GM19035 (cell line): ENCODE results near the gene EPOP.

Source experiments
- ATAC-seq: cut with Tn5 transposase; IDR thresholded peaks from one replicate; pipeline ENCODE4 v1.9.1; 2021; ENCODE audit not compliant: unreplicated experiment

Gene EPOP

DNA sequence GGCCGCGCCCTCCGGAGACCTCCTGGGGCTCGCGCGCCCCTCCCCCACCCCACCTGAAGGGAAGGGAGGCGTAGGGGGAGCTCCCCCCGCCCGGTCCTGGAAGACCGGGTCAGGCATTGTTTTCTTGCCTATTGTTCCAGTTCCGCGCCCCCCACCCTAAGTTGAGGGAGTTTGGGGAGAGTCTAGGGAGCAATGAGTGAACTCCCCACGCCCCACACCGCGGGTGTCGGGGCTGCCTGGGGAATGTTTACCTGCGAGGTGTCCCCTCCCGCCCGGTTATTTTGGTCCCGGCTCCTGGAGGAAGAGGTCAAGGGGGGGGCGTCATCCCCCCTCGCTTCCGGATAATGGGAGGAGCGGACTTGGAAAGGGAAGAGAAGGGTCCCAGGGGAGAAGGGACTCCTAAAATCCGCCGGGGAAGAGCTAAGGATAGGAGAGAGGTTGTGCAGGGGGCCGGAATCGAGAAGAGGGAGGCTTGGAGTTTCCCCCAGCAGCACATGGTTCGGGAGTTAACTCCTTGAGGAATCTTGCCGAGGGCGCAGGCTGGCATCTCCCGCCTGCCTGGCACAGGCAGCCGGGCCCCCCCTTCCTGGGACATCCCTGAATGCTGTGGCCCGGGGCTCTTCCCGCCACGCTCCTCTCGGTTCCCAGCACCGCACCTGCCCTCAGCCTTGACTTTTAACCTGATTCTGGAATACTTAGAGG is 31.2 kb upstream of the EPOP start:
- ATAC-seq = no peak

DNA sequence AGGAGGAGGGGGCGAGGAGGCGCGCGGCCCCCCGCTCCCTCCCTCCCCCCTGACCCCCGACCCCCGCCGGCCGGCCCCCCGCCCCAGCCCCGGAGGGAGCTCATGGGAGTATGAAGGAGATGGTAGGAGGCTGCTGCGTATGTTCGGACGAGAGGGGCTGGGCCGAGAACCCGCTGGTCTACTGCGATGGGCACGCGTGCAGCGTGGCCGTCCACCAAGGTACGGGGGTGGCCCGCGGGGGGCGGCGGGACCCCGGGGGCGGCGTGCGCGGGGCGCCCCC is 30.7 kb upstream of the EPOP start:
- ATAC-seq = no peak

DNA sequence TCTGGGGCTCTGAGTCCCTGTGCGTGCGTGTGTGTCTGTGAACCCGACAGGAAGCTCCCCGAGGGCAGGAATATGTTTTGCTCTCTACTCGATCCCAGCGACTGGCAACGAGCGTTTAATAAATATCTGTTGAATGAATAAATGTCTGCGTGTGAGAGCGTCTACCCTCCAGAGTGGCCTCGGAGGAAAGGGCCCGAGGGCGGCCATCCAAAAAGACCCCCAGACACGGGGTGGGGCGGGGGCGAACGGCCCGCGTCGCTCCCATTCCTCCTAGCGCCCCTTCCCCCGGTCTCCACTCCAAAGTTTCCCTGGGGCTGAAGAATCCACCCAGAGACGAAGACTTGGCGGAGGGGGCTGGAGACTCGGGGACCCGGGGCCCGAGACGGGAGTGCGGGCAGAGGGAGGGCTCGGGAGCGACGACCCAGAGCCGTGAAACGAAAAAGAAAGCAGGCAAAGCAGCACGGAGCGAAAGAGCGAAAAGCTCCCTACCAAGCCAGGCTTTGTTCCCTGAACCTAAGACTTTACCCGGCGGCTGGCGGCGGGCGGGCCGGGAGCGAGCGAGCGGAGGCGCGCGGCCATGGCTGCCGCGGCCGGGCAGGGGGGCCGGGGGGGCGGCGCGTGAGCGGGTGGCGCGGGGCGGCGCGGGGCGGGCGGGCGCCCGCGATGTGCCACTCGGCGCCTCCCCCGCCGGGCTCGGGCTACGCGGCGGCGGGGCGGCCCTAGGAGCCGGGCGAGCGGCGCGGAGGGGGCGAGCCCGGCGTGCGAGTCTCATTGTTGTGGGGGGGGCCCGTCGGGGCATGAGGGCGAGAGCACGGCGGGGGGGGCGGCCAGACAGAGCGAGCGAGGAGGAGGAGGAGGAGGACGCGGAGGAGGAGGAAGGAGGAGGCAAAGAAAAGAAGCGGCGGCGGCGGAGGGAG is 30.1 kb upstream of the EPOP start, which contains the start of gene MLLT6:
TSS of gene MLLT6 (plus strand) at position 668 of the 917 bp plus-strand sequence. CDS start 360 bp downstream, outside the sequence.
- ATAC-seq = no peak

DNA sequence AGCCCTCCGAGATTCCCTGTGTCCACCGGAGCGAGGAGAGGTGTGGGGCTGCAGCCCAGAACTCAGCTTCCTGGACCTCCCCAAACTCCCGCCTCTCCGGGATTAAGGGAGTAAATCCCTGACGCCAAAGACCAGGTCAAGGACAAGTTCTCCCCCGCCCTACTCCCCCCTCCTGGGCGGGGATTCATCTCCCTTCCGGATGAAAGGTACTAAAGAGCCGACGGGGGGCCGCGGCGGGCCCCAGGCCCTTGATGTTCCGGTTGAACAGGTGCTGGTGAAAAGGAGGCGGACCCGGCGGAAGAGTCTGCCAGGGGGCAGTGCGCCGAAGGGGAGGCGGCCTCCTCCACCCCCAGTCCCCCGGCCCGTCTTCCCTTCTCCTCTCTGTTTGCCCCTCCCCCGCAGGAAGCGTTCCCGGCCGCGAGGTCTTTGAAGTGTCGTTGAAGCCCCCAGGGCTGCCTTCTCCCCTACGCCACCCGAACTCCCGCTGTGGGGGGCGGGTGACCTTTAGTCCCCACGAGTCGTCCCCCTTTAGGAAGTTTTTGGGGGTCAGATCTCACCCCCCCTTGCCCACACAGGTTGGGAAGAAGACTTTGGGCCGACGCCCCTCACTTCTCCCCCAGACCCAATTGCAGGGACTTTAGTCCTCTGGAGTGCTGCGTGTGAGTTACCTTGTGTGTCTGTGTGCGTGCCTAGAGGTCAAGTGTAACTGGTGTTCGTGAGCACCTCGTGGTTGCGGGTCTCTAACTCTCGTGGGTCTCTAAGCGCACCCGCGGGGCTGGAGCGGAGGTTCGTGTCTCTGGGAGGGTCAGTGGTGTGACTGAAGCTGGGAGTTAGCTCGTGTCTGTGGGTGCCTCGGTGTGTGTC is 29.2 kb upstream of the EPOP start:
- no peak for ATAC-seq

DNA sequence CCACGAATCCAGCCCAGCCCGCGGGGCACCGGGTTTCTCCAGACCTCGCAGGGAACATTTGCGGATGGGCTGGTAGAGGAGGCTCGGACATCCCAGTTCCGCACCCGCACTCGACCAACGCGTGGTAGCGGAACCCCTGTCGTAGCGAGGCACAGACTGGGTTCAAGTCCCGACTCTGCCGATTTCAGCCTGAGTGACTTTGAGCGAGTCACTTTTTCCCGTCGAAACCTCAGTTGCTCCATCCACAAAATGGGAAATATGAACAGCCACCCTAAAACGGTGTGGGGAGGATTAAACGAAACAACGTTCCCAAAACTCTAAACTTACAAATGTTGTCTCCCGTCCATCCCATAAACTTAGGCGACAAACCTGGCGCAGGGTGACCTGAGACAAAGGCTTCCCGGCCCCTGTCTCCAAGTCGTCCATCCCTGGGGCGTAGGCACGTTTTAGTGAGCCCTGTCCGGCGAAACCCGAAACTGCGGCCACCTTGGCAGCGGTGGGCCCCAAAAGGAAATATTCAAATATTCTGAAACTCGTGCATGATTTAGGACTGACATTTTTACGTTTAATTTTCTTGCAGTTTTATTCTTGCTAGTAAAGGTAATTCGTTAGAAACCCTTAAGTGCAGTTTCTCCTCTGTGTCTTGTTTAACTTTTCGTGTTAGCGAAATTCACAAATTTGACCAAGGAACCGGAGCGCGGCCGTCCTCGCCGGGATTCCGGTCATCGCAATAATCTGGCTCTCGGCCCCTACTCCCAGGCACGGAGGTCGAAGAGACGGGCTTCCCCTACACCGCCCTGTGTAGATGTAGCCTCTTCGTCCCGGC is 28.4 kb upstream of the EPOP start:
- ATAC-seq = no peak

DNA sequence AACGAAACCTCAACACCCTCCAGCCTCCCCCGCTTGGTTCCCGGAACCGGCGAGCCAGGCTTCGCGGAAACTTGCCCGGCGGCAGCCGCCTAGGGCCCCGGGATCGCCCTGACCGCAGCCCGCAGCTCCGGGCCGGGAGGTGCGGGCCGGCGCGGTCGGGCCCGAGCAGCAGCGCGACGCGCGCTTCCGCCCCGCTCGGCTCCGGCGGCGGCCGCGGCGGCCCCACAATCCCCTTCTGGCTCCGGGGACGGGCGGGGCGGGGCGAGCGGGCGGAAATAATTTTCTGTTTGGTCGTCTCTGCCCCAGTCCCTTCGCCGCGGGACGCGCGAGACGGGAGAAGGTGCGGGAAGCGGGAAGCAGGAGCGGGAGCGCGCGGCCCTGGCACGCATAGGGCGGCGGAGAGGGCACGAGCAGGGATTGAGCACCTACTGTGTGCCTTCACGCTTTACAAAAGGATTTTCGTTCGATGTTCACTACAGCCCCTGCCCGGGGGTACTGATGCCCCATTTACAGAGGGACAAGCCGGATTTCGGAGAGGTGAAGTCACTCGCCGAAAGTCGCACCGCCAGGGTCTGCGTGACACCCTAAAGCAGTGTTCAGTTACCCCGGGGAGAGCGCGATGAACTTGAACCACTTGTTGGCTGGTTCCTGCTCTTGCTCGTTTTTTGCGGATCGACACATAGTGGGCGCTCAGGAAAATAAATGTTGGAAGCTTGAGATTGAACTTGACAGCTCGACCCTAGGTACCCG is 27.6 kb upstream of the EPOP start:
- peak; percentile 44 for ATAC-seq

DNA sequence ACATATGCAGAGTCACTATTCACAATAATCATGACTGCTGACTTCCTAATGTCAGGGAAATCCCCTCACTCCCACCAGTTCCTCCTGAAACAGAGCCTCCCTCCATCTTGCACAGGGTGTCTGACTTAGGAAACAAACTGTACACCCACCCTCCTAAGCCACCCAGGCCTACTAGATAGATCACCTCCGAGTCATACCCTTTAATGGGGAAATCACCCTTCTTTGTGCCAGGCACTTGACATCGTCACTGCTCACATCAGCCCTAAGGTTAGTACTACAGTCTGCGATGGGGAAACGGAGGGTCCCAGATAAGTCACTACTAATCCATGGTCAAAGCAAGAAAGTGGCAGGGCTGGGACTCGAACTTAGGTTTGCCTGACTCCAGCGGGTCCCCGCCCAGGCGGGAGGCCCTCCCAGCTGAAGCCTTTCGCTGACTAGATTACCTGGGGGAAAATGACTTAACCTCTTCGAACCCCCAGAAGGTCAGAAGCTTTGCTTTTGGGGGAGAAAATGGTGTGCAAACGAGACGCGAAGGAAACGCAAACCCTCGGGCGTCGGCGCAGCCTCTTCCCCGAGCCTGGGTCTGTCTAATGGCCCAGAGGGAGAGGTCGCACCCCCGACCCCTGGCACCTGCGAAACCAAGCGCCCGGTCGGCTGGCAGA is 26.9 kb upstream of the EPOP start:
- peak; percentile 17 for ATAC-seq

DNA sequence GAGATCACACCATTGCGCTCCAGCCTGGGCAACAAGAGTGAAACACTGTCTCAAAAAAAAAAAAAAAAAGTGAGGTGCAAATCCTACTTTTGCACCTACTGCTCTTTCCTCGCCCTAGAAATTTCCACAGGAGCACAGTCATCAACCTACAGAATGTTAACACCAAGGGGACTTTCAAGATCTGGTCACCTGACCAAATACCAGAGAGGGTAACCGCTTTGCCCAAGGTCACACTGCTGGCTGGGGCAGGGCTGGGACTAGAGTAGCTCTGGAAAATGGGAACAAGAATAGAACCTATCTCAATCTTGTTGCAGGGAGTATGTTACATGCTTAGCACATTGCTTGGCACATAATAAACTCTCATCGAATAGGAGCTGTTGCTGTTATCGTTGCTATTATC is 24.0 kb upstream of the EPOP start:
- no peak for ATAC-seq

DNA sequence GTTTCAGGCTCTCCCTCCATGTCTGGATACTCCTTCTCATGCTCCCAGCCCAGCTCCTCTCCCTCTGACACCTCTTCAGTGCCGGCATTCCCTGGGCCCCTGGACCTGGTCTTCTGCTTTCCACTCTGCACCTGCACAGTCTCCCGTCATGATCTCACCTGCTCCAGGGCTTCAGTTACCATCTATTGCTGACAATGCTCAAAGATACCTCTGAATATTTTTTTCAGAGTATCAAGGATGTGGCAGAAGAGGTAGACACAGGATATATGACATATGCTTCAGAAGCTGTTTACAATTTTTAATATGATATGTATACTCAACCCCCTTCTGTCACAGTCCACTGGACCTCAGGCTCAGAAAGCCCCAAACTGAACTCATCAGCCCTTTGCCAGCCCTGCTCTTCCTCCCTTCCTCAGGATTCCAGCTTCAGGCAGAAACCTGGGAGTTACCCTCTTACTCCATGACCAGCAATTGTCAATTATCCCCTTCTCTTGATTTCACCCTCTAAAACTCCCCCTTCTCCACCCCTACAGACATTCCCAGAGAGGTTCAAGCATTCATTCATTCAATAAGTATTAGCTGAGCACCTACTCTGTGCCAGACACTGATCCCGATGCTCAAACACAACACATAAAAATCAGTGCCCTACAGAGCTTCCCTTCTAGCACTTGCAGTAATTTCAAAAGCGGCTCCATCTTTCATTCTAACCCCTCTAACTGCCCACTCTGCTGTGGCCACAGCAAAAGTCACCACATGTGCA is 22.5 kb upstream of the EPOP start:
- no peak for ATAC-seq

DNA sequence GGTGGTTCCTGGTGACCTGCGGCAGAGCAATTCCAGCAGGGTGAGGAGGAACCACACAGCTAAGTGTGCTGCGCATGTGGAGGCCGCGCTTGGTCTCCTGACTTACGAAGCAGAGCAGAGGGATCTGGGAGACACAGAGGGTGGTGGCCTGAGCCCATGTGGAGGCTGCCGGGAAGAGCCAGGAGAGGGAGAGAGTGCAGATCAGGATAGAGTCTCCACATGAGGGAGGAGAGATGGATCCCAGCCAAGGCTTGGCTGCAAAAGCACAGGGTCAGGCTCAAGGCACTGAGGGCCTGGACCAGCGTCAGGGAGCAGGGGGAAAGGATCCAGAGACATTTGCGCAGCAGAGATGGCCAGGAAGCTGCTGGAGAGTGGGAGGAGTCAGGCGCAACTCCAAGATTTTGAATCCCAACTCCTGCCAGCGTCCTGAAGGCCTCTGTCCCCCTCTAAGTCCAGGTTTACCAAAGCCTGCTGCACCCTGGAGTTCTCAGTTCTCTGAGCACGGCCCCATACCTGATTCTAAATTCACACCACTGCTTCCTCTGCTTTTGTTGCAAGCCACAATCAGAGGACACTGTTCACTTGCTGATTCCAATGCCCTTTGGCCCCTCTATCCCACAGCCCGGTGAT is 19.1 kb upstream of the EPOP start:
- no peak for ATAC-seq

DNA sequence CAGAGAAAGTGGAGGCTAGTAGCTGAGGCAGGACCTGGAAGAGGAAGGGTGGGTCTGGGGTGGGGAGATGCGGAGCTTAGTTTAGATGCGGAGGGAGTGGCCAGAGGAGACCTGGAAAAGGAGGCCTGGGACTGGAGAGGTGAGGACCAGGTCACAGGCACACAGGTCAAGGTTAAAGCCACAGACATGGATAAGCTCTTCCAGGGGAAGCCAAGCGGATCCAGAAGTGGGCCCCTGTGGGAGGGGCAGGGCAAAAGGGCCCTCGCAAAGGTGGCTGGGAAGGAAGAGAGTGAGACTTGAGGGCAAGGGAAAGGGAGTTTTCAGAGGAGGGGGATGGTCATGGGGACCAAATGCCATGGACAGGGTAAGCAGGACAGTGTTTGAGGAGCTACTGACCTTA is 16.4 kb upstream of the EPOP start:
- ATAC-seq = no peak

DNA sequence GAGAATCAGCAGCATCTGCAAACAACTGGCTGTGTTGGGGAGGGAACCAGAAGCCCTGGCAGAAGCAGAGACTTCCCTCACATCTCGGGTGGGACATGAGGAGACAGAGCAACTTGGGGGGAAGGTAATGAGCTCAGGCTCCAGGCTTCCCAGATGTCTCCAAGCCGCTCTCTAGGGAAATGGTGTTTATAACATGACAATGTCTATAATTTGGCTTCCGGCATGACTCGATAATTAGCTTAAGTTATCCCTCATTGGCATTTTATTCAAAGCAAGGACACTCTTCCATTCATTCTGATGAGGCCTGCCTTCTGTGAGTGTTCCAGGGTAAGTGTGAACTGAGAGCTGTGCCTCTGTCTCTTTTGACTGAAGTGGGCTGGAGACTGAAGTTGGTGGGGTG is 15.6 kb upstream of the EPOP start:
- no peak for ATAC-seq

DNA sequence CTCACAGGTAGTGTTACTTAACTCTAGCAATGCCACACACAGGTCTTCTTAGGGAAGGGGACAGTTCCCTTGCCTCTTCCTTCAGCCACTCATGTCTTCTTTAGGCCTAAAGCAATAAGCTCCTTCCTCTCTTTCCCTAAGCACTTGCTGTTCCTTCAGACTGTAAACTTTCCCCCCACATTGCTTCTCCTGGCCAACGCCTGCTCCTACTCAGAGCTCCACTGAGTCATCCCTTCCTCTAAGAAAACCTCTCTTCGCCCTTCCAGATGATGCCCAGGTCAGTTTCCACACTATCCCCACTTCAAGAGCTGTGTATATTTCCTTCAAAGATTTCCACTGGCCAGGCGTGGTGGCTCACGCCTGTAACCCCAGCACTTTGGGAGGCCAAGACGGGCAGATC is 12.5 kb upstream of the EPOP start:
- ATAC-seq = no peak

DNA sequence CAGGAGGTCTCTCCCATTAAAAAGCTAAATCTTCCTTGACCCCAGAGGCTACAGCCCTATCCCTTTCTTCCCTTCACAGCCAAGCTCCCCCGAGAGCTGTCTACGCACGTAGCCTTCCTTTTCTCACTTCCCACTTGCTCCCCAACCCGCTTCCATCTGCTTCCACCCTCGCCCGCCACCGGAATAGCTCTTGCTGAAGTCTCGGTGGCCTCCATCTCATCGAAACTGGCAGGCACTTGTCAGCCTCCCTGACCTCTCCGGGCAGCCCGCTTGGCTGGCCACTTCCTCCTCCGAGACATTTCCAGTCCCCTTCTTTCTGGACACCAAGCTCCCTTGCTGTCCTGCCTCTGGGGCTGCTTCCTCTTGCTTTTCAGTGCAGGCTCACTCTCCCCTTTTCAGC is 10.7 kb upstream of the EPOP start:
- ATAC-seq = no peak

DNA sequence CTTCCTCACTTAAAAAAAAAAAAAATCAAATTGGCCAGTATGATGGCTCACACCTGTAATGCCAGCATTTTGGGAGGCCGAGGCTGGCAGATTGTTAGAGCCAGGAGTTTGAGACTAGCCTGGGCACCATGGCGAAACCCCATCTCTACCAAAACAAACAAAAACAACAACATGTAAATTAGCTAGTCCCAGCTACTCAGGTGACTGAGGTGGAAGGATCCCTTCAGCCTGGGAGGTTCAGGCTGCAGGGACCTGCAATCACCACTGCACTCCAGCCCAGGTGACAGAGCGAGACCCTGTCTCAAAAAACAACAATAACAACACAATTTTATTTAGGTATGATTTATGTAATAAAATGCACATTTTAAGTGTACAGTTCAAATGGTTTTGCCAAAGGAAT is 6.3 kb upstream of the EPOP start:
- no peak for ATAC-seq

DNA sequence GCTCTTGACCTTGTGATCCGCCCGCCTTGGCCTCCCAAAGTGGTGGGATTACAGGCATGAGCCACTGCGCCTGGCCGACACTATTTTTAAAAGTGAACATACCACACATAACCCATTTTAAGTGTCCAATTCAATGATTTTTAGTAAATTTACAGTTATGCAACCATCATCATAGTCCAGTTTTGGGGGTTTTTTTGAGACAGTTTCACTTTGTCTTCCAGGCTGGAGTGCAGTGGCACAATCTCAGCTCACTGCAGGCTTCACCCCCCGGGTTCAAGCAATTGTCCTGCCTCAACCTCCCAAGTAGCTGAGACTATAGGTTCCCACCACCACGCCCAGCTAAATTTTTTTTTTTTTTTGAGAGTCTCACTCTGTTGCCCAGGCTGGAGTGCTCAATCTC is 3.1 kb upstream of the EPOP start:
- no peak for ATAC-seq

DNA sequence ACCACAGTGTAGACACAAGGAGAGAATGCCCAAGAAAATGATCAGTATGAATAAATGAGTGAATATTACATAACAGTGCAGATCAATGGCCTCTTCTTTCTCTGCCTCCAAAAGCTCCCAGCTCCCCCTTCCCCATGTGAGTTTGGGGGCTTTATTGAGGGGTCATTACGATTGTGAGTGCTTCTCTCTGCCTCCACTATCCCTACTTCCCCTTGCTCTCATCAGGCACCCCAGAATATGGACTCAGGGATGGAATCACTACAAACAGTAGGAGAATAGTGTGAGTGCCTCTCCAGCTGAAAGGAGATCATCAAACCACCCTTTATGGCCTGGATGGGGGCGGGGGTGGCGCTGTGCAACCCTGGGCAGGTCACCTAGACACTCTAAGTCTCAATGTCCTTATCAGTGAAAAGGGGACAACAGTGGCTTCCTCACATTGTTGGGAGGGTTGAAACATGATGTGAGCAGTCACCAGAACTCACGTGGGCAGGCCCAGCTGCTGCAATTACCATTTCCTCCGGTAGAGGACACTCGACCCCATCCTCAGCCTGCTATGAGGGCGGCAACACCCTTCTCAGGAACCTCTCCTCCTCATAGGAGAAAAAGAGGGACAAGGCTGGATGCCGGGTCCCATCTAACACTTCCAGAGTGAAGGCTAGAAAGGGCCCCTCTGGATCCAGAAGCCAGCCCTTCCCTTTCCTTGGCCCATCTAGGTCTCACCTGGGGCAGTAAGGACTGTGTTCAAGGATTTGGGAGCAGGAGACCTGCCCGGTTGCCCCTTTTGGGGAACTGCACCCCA is 2.1 kb upstream of the EPOP start:
- ATAC-seq = peak; percentile 42
